Heart left ventricle (tissue), 16 donors: Measurements from ENCODE around the gene CHST11. TPM values are rescaled to one million over a fixed set of nuclear protein-coding genes. Genes with fewer than 3 reads are reported as not detected.

Experiments
- ATAC-seq, 4 donors: fragments of 200-7000 bp; cut with Tn5 transposase; one replicate each; pipeline ENCODE4 v1.9.1; 2020 to 2022; ENCODE audit warnings: moderate library complexity in 4 of 4, mild to moderate bottlenecking in 3 of 4, moderate number of reproducible peaks in 1 of 4
- DNase-seq, 5 donors: peaks; one replicate each; pipeline ENCODE4 v3.0.0-alpha.2; 2020
- H3K27ac ChIP-seq, 12 donors: fragments of 200-600 bp; sonication (generic) in 4 of 12; one replicate each; pipeline versions ENCODE4 v1.5.0 to v1.8.0; 2016 to 2022; ENCODE audit warnings: mild to moderate bottlenecking in 2 of 12
- H3K27me3 ChIP-seq, 9 donors: fragments of 200-600 bp; sonication (generic) in 2 of 9; one replicate each; pipeline versions ENCODE4 v1.5.1 to v1.8.0; 2016 to 2022; ENCODE audit warnings: mild to moderate bottlenecking in 3 of 9
- H3K36me3 ChIP-seq, 9 donors: fragments of 200-600 bp; sonication (generic) in 2 of 9; one replicate each; pipeline versions ENCODE4 v1.5.0 to v1.8.0; 2018 to 2022; ENCODE audit warnings: mild to moderate bottlenecking in 2 of 9
- H3K4me1 ChIP-seq, 12 donors: fragments of 200-600 bp; sonication (generic) in 4 of 12; one replicate each; pipeline versions ENCODE4 v1.5.0 to v1.8.0; 2016 to 2022; ENCODE audit warnings: mild to moderate bottlenecking in 3 of 12
- H3K4me3 ChIP-seq, 12 donors: fragments of 200-600 bp; sonication (generic) in 4 of 12; one replicate each; pipeline versions ENCODE4 v1.5.0 to v1.8.0; 2017 to 2022; ENCODE audit warnings: mild to moderate bottlenecking in 9 of 12, moderate library complexity in 4 of 12
- H3K9me3 ChIP-seq, 12 donors: fragments of 200-600 bp; sonication (generic) in 4 of 12; one replicate each; pipeline versions ENCODE4 v1.5.0 to v1.8.0; 2016 to 2022; ENCODE audit warnings: mild to moderate bottlenecking in 1 of 12
- POLR2A ChIP-seq, 2 donors: fragments of 450-650 bp; IDR thresholded peaks; one replicate each; pipeline ENCODE4 v1.6.1; 2017; ENCODE audit warnings: antibody characterized with exemption in 2 of 2, mild to moderate bottlenecking in 2 of 2, moderate library complexity in 2 of 2
- WGBS, 4 donors: extraction: QIAGEN DNeasy Blood & Tissue Kit in 2 of 4; methylation state at CpG; one replicate each; pipeline versions ENCODE4 v1.1.5 to v1.1.7; 2013 to 2018; 5-methylcytosine and 5-hydroxymethylcytosine counted together
- intact Hi-C, 10 donors: fragments of 100-400 bp; cut with DNase I; formaldehyde crosslinking; loops; one replicate each; pipeline versions ENCODE4 v1.11.1 to v1.14.2; 2022
- polyA plus RNA-seq, 2 donors: library from polyadenylated mRNA; stranded (reverse); fragments of 200-250 nt; gene quantifications; one replicate each; pipeline ENCODE4 v1.2.3, GENCODE V29; 2013
- total RNA-seq, 9 donors: library from RNA; depleted of rRNA in 2 of 9; stranded (reverse); fragments of >200 nt in 2 of 9; fragmentation: NEBNext Ultra II Directional in 3 of 9; extraction: Animal tissue kit (Norgen Biotek cat#: 25700) in 3 of 9; gene quantifications; one replicate each; pipeline versions ENCODE4 v1.1.0 to v1.2.4, GENCODE V29; 2016 to 2023
- TF ChIP-seq, protein P1 (sequence below), 12 donors: fragments of 200-600 bp; sonication (generic) in 4 of 12; IDR thresholded peaks; one replicate each; pipeline versions ENCODE4 v1.5.0 to v1.8.0; 2018 to 2022; ENCODE audit warnings: antibody characterized with exemption in 12 of 12, mild to moderate bottlenecking in 5 of 12
- donor health status: ischemic (EF 13 %, LVEDD 7.1; RV severe dilation, severe dysfunction).
- donor health status: healthy with polysubstance abuse.
- donor health status: DM: no; HTN: yes; CAD: no.
- donor health status: DM: no; HTN: no; CAD: no.
- donor health status: ischemic (EF 25% LVEDD 6.9; RV normal size, moderate dysfunction).
- donor health status: ischemic (EF 25% LVEDD 5.7; RV mildly dilated, moderate dysfunction).
- donor health status: healthy.
- donor health status: DM: yes; HTN: yes; CAD: no.
- donor health status: ischemic (EF 35%, LVEDD 5.7; RV mildly dilated, moderate dysfunction).
- donor health status: nonischemic (EF 11% LVEDD 7.7; RV severe dilation, severe dysfunction).
- donor health status: DM: yes; HTN: yes; CAD: no.
- donor health status: PGD.
- donor health status: ischemic (EF 29% LVEDD 5.4; RV normal size, mild dysfunction).
- donor health status: nonischemic (EF 23%, LVEDD 6.1; RV moderate dilation, normal function).

Gene CHST11
- total and polyA plus RNA-seq, 11 donors, result 1.1 to 16.9 (median 3.4) TPM

- no peak overlapping the region for H3K4me3 ChIP-seq
- H3K27me3 ChIP-seq, result no peaks in the 10 kb centered on the region
- 53 to 60% (median 57%) methylated on average over 6 of the region's 6 CpGs for WGBS, 4 donors
- intact Hi-C loops, result no loop called here
- H3K9me3 ChIP-seq, result no peaks in the 10 kb centered on the region
- no peak for TF ChIP-seq POLR2A (IDR thresholded peaks at IDR 0.05)
- ATAC-seq (no peak), DNase-seq (no peak)
- no peaks in the 10 kb centered on the region for H3K4me1 ChIP-seq
- no peaks in the 10 kb centered on the region for H3K36me3 ChIP-seq
- H3K27ac ChIP-seq, result no peak overlapping the region
These were observed 42.0 kb upstream of the CHST11 start for GRCh38 chr12:104414581-104415341.

DNA sequence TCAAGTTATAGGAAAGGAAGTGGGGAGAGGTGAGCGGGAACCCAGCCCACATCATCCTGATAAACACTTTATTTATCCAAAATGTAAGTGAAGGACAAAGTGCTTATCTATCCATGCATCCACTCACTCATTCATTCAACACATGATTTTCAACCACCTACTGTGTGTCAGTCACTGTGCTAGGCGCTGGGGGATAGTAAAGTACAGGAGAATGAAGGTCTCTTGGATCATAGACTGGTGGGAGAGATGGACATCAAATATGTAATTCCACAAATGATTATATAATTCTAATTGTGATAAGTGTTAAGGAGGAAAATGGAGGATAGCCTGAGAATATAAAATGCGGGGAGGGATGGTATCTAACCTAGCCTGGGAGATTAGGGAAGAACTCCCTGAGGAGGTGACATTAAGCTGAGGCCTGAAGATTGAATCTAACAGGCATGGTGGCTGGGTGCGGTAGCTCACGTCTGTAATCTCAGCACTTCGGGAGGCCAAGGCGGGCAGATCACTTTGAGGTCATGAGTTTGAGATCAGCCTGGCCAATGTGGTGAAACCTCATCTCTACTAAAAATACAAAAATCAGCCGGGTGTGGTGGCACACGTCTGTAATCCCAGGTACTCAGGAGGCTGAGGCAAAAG lies 41.3 kb upstream of the CHST11 start:
- H3K9me3 ChIP-seq, result no peaks in the 10 kb centered on the region
- TF ChIP-seq POLR2A (IDR thresholded peaks at IDR 0.05), result no peak
- TF ChIP-seq, protein P1, sequence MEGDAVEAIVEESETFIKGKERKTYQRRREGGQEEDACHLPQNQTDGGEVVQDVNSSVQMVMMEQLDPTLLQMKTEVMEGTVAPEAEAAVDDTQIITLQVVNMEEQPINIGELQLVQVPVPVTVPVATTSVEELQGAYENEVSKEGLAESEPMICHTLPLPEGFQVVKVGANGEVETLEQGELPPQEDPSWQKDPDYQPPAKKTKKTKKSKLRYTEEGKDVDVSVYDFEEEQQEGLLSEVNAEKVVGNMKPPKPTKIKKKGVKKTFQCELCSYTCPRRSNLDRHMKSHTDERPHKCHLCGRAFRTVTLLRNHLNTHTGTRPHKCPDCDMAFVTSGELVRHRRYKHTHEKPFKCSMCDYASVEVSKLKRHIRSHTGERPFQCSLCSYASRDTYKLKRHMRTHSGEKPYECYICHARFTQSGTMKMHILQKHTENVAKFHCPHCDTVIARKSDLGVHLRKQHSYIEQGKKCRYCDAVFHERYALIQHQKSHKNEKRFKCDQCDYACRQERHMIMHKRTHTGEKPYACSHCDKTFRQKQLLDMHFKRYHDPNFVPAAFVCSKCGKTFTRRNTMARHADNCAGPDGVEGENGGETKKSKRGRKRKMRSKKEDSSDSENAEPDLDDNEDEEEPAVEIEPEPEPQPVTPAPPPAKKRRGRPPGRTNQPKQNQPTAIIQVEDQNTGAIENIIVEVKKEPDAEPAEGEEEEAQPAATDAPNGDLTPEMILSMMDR (IDR thresholded peaks at IDR 0.05), result no peak
- intact Hi-C loops, result no loop called here
- 82 to 90% (median 83%) methylated on average over 9 of the region's 9 CpGs for WGBS, 4 donors
- no peak overlapping the region for H3K27ac ChIP-seq
- H3K4me1 ChIP-seq, result no peaks in the 10 kb centered on the region
- no peaks in the 10 kb centered on the region for H3K36me3 ChIP-seq
- ATAC-seq, result no peak
- H3K27me3 ChIP-seq, result no peaks in the 10 kb centered on the region
- H3K4me3 ChIP-seq, result no peak overlapping the region
- DNase-seq, result no peak

DNA sequence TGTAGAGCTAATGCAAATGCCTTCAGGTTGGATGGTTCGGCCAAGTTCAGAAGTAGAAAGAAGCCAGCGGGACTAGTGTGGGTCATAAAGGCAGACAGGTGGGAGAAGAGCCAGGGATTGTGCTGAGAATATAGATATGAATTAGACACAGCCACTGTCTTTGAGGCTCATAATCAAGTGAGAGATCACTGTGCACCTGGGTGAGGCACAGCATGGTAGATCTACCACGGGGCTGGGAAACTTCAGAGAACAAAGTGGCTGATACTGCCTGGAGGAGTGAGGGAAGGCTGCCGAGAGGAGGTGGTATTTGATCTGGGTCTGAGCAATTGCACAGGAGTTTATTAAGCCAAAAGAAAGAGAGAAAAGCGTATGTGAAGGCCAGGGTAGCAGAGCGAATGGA lies 40.6 kb upstream of the CHST11 start:
- 73 to 80% (median 79%) methylated on average over 6 of the region's 6 CpGs for WGBS, 4 donors
- Histone ChIP-seq H3K4me3 (no peak overlapping the region), H3K4me1 (no peaks in the 10 kb centered on the region), H3K9me3 (no peaks in the 10 kb centered on the region), H3K27me3 (no peaks in the 10 kb centered on the region), H3K36me3 (no peaks in the 10 kb centered on the region), H3K27ac (no peak overlapping the region)
- TF ChIP-seq, protein P1 (IDR thresholded peaks at IDR 0.05), result no peak
- no peak for TF ChIP-seq POLR2A (IDR thresholded peaks at IDR 0.05)
- no peak for DNase-seq
- intact Hi-C loops, result no loop called here
- no peak for ATAC-seq

GRCh38 chr12:104416585-104416984 lies 40.2 kb upstream of the CHST11 start:
- TF ChIP-seq POLR2A (IDR thresholded peaks at IDR 0.05), result no peak
- TF ChIP-seq, protein P1 (IDR thresholded peaks at IDR 0.05), result no peak
- H3K4me1 ChIP-seq, result no peaks in the 10 kb centered on the region
- WGBS, 4 donors, result 0 to 56% (median 35%) methylated on average over 1 of the region's 1 CpG
- H3K4me3 ChIP-seq, result no peak overlapping the region
- DNase-seq (no peak), ATAC-seq (no peak)
- intact Hi-C loops, result no loop called here
- H3K27ac ChIP-seq, result no peak overlapping the region
- H3K27me3 ChIP-seq, result no peaks in the 10 kb centered on the region
- H3K9me3 ChIP-seq, result no peaks in the 10 kb centered on the region
- no peaks in the 10 kb centered on the region for H3K36me3 ChIP-seq
